CD4-positive, alpha-beta T cell (primary cell): ENCODE measurements around the gene PRAMEF12. TPM values are rescaled to one million over a fixed set of nuclear protein-coding genes. Genes with fewer than 3 reads are reported as not detected.

Experiments used
- ATAC-seq: fragments of 200-7000 bp; cut with Tn5 transposase; one replicate; pipeline ENCODE4 v1.10.0; 2022; ENCODE audit warnings: mild to moderate bottlenecking; ENCODE audit not compliant: poor library complexity
- CTCF ChIA-PET: fragments of 350-600 bp; sonication (Branson Sonifier 250); formaldehyde crosslinking; loops from one replicate; lab custom pipeline; 2021; ENCODE audit warnings: antibody characterized with exemption, inconsistent platforms; lab: Charles Lee
- POLR2A ChIA-PET: fragments of 350-600 bp; sonication (Branson Sonifier 250); formaldehyde crosslinking; loops from one replicate; lab custom pipeline; 2021; ENCODE audit warnings: antibody characterized with exemption, inconsistent platforms; lab: Charles Lee
- DNase-seq, 14 experiments: peaks; one replicate each; pipeline ENCODE4 v3.0.0-alpha.2; 2013 to 2020; ENCODE audit warnings: mixed read lengths in 2 of 14
- H3K27ac ChIP-seq, 2 donors: one replicate each; pipeline versions ENCODE4 v1.5.1 to v1.7.0; 2013; ENCODE audit warnings: low read length in 2 of 2, low read depth in 1 of 2, mild to moderate bottlenecking in 1 of 2
- H3K27me3 ChIP-seq, 2 experiments: 1 replicate in 1 of 2; 2 replicates in 1 of 2; pipeline versions ENCODE4 v1.6.1 to v1.7.0; 2013; ENCODE audit warnings: low read length in 2 of 2, control low read depth in 1 of 2, mild to moderate bottlenecking in 1 of 2, moderate library complexity in 1 of 2; ENCODE audit not compliant: insufficient read depth in 2 of 2, control insufficient read depth in 1 of 2
- H3K36me3 ChIP-seq: one replicate; pipeline ENCODE4 v1.6.1; 2013; ENCODE audit warnings: low read length, control low read depth; ENCODE audit not compliant: insufficient read depth
- H3K4me1 ChIP-seq: one replicate; pipeline ENCODE4 v1.6.1; 2013; ENCODE audit warnings: low read length, control low read depth; ENCODE audit not compliant: insufficient read depth
- H3K4me3 ChIP-seq: one replicate; pipeline ENCODE4 v1.5.1; 2013; ENCODE audit warnings: mild to moderate bottlenecking, low read length, moderate library complexity
- H3K9me3 ChIP-seq, 2 experiments: 1 replicate in 1 of 2; 2 replicates in 1 of 2; pipeline versions ENCODE4 v1.6.1 to v1.7.0; 2013; ENCODE audit warnings: low read length in 2 of 2, mild to moderate bottlenecking in 2 of 2, control low read depth in 1 of 2, moderate library complexity in 1 of 2; ENCODE audit not compliant: control insufficient read depth in 1 of 2, insufficient read depth in 1 of 2
- H3K27ac Mint-ChIP-seq: one replicate; pipeline ENCODE4 v1.8.0; 2020; ENCODE audit warnings: mixed read lengths
- H3K27me3 Mint-ChIP-seq: one replicate; pipeline ENCODE4 v1.8.0; 2021; ENCODE audit warnings: mixed read lengths
- H3K36me3 Mint-ChIP-seq: one replicate; pipeline ENCODE4 v1.8.0; 2021; ENCODE audit warnings: low read depth, mixed read lengths
- H3K4me1 Mint-ChIP-seq: one replicate; pipeline ENCODE4 v1.8.0; 2021; ENCODE audit warnings: low read depth, mixed read lengths
- H3K4me3 Mint-ChIP-seq: one replicate; pipeline ENCODE4 v1.8.0; 2020; ENCODE audit warnings: mild to moderate bottlenecking, mixed read lengths
- H3K9me3 Mint-ChIP-seq: one replicate; pipeline ENCODE4 v1.8.0; 2020; ENCODE audit warnings: mixed read lengths
- CTCF ChIP-seq: fragments of 200-600 bp; IDR thresholded peaks from one replicate; pipeline ENCODE4 v1.8.0; 2022; ENCODE audit warnings: antibody characterized with exemption, mild to moderate bottlenecking
- intact Hi-C, 2 experiments: fragments of 100-400 bp; cut with DNase I in 1 of 2; cut with micrococcal nuclease in 1 of 2; formaldehyde crosslinking; loops; one replicate each; pipeline versions ENCODE4 v1.15.1 to v1.9.0; 2023 to 2025; cut with DNase I, micrococcal nuclease
- total RNA-seq, 174 experiments: library from RNA in 2 of 174; stranded (reverse) in 2 of 174; gene quantifications; one replicate each; pipeline ENCODE4 v1.2.3 and lab custom pipeline; 2021 to 2026

Gene PRAMEF12
- total RNA-seq, 2 experiments from 2014 or later = not detected

GRCh38 chr1:12764016-12764415 is 9.5 kb upstream of the PRAMEF12 start:
- H3K27me3 Mint-ChIP-seq = peaks cover 50% of the 10 kb centered on the region
- Histone ChIP-seq H3K4me1 (no peaks in the 10 kb centered on the region), H3K36me3 (no peaks in the 10 kb centered on the region), H3K4me3 (no peak overlapping the region), H3K27me3 (peaks cover 14 to 18% of the 10 kb centered on the region in 2 experiments), H3K27ac (no peak overlapping the region), H3K9me3 (no peaks in the 10 kb centered on the region)
- no peaks in the 10 kb centered on the region for H3K4me1 Mint-ChIP-seq
- ATAC-seq = no peak
- no peak overlapping the region for H3K27ac Mint-ChIP-seq
- CTCF ChIA-PET = no interaction called here
- H3K9me3 Mint-ChIP-seq = no peaks in the 10 kb centered on the region
- TF ChIP-seq CTCF = no peak
- POLR2A ChIA-PET = no interaction called here
- intact Hi-C loops = no loop called here
- DNase-seq = no peak
- H3K36me3 Mint-ChIP-seq = no peaks in the 10 kb centered on the region
- no peak overlapping the region for H3K4me3 Mint-ChIP-seq

DNA sequence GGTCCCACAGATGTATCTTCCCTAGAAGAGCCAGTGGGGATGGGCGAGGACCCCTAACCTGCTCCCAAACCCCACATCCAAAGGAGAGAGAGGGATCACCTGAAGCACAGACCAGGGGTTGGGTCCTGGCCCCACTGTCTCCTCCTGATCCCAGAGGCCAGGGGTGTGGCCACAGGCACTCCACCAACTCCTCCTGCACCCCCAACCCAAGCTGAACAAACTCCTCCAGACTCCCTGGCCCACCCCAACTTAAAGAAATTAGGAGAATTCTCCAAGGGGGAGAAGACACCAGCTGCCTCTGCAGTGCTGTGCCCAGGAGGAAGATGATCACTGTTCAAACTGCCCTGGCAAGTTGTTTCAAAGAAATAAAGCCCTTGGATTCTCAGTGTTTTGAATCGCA is 4.5 kb upstream of the PRAMEF12 start:
- peaks cover 65% of the 10 kb centered on the region for H3K27me3 Mint-ChIP-seq
- H3K4me1 Mint-ChIP-seq = no peaks in the 10 kb centered on the region
- no peak overlapping the region for H3K4me3 ChIP-seq
- no peaks in the 10 kb centered on the region for H3K4me1 ChIP-seq
- no peak overlapping the region for H3K27ac Mint-ChIP-seq
- DNase-seq = no peak
- ATAC-seq = no peak
- H3K4me3 Mint-ChIP-seq = no peak overlapping the region
- H3K27me3 ChIP-seq = peaks cover 12 to 18% of the 10 kb centered on the region in 2 experiments
- POLR2A ChIA-PET = no interaction called here
- intact Hi-C loops = no loop called here
- no peak overlapping the region for H3K27ac ChIP-seq
- H3K36me3 Mint-ChIP-seq = no peaks in the 10 kb centered on the region
- no peak for TF ChIP-seq CTCF
- no peaks in the 10 kb centered on the region for H3K9me3 ChIP-seq
- CTCF ChIA-PET = no interaction called here
- H3K9me3 Mint-ChIP-seq = no peaks in the 10 kb centered on the region
- H3K36me3 ChIP-seq = no peaks in the 10 kb centered on the region

- no peak for DNase-seq
- intact Hi-C loops = no loop called here
- Mint-ChIP-seq H3K27me3 (peaks cover 74% of the 10 kb centered on the region), H3K9me3 (no peaks in the 10 kb centered on the region), H3K27ac (no peak overlapping the region), H3K4me1 (no peaks in the 10 kb centered on the region), H3K4me3 (no peak overlapping the region), H3K36me3 (no peaks in the 10 kb centered on the region)
- ChIA-PET CTCF (no interaction called here), POLR2A (no interaction called here)
- H3K9me3 ChIP-seq = no peaks in the 10 kb centered on the region
- no peak for TF ChIP-seq CTCF
- no peak for ATAC-seq
- no peaks in the 10 kb centered on the region for H3K36me3 ChIP-seq
- no peak overlapping the region for H3K27ac ChIP-seq
- H3K27me3 ChIP-seq = peaks cover 12 to 18% of the 10 kb centered on the region in 2 experiments
- no peak overlapping the region for H3K4me3 ChIP-seq
- H3K4me1 ChIP-seq = no peaks in the 10 kb centered on the region
Measured at GRCh38 chr1:12769976-12770505, 3.5 kb upstream of the PRAMEF12 start.
